SK-N-DZ (cell line): ENCODE measurements around the gene TARP.

ENCODE experiments used
- DNase-seq: peaks from one replicate; pipeline ENCODE4 v3.0.0-alpha.2; 2015; ENCODE audit warnings: low spot score
- small RNA-seq, 2 experiments: library from RNA; depleted of rRNA; stranded (forward); fragments of <200 nt; gene quantifications; one replicate each; pipeline ENCODE3, GENCODE V24; 2014

TARP gene

DNA sequence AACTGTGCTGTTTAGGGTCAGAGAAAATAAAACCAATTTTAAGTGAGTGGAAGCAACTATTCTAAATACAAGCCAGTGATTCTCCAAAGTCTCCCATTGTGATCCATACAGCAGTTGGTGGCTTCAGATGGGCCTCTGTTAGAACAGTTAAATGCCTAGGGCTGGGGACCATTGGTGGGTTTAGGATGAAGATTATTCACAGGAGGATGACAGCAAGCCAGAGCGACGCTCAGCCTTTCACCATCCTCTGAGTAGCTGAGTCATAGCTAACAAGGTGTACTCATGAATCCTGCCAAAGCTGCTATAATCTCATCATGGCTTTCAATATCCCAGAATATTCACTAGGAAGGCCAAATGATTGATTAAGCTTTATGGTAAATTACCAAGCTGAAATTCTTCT lies 55.8 kb downstream of the TARP start:
- no peak for DNase-seq

DNA sequence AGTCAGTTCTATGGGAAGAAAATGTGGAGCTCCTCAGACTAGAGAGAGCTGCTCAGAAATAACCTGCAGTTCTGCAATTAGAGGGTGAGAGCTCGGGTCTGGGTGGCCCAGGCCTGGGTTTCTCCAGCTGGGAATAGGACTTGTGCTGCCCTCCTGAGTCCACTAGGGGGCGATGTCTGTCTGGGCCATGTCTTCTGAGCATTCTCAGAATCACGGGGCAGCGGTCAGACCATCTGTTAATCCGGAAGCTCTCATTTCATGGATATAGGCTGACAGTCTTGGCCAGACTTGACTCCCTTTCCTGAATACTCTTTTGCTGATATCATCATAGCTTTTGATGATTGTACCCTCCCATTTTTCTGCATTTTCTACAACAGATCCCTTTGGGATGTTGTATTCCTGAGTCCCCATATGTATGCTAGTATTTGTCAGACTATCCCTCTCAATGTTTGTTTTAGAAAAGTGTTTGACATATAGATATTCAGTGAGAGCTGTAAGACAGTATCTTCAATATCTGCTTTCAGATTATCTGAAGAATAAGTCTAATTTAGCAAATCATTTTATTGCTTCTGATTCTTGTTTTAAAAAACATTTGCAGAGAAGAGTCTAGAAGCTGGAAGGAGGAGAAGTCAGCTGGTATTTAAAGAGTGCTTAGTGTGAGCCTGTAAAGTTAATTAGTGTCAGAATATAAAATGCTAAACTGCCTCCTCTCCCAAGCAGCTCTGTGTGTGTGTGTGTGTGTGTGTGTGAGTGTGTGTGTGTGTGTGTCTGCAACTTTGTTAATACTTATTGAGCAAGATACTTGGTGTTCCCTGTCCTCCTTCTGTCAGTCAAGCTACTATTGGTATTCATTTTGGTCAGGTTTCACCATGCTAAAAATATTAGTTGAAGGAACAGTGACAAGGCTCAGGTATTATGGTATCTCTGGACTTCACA lies 57.4 kb downstream of the TARP start:
- peak; percentile 63 for DNase-seq

DNA sequence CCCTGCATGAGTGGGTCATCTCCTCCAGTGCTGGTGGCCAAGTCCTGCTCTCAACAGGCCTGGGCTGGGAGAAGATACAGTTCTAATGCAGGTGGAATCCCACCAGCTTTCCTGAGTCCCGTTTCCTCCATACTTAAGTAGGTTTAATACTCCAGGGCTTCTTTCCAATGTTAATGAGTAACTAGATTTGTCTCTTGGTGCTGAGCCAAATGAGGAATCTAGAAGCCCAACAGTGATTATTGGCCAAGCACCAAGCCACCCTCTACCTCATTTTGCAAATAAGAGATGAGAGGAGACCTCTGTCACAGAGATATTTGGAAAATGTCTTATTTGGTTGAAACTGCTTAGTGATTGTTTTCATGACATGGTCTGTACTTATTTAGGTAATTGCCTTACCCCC lies 58.3 kb downstream of the TARP start:
- no peak for DNase-seq

DNA sequence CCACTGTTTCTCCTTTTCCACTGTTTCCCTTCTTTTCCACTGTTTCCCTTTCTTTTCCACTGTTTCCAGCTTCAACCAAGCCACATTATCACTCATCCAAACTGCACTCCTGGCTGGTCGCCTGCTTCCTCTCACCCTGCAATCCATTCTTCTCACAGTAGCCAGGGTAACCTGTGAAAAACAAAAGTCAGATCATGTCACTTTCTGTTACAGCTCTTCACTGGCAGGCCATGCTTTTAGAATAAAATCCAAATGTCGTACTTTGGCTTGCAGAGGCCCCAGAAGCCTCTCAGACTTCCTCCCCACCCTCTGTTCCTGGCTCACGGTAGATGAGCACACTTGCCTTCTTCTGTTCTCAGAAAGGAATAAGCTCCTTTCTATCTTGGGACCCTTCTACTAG lies 61.5 kb downstream of the TARP start:
- DNase-seq = no peak

GRCh38 chr7:38211486-38211885 lies 62.0 kb downstream of the TARP start:
- no peak for DNase-seq

Small RNA genes within 50 kb of the gene (small RNA-seq; reads per million reads assigned to genes)
- gene TRGJ1 = 0 reads per million in 2 experiments
- gene TRGJ2 = 0 reads per million in 2 experiments
- 0 reads per million in 2 experiments for gene TRGJP
- 0 reads per million in 2 experiments for gene TRGJP1
- gene TRGJP2 = 0 reads per million in 2 experiments
- gene TRGVA = 0 reads per million in 2 experiments
